Endothelial cell of umbilical vein (primary cell): Measurements from ENCODE around the gene MYH7. TPM values are rescaled to one million over a fixed set of nuclear protein-coding genes. Genes with fewer than 3 reads are reported as not detected.
A peak's percentile ranks its signal among the peaks of the same experiment; 100 is the strongest.

Experiments used
- BruUV-seq: library from RNA; stranded (reverse); fragments of 400-500 nt; replicated peaks from 2 replicates; lab custom pipeline; 2021; lab: Mats Ljungman, UMichigan
- CTCF ChIA-PET: fragments of 300-600, 350-600 bp; sonication (Branson Sonifier 250); formaldehyde crosslinking; loops from one replicate; lab custom pipeline; 2021; ENCODE audit warnings: antibody characterized with exemption, inconsistent platforms; lab: Charles Lee
- POLR2A ChIA-PET: fragments of 300-600, 350-600 bp; sonication (Branson Sonifier 250); formaldehyde crosslinking; loops from one replicate; lab custom pipeline; 2021; ENCODE audit warnings: antibody characterized with exemption, inconsistent platforms; lab: Charles Lee
- DNase-seq: peaks from one replicate; pipeline ENCODE4 v3.0.0-alpha.2; 2011; ENCODE audit warnings: low read depth, low spot score
- FAIRE-seq: peaks from 2 replicates; lab custom pipeline; 2011; peaks lifted over from hg19 to GRCh38; lab: Jason Lieb, UNC
- H2AFZ ChIP-seq: 2 replicates; pipeline ENCODE4 v1.6.0; 2012; ENCODE audit warnings: low read depth, low read length, control low read depth, inconsistent platforms
- H3K27ac ChIP-seq: 2 replicates; pipeline ENCODE4 v1.5.1; 2011; ENCODE audit warnings: low read depth, mild to moderate bottlenecking, control low read depth, low read length, moderate library complexity; ENCODE audit not compliant: insufficient read depth
- H3K27me3 ChIP-seq, 2 experiments: 2 replicates each; pipeline versions ENCODE4 v1.6.0 to v1.6.1; 2011; ENCODE audit warnings: low read length in 2 of 2, mixed read lengths in 1 of 2; ENCODE audit not compliant: control insufficient read depth in 2 of 2, insufficient read depth in 2 of 2
- H3K36me3 ChIP-seq, 2 experiments: 2 replicates in 1 of 2; 3 replicates in 1 of 2; pipeline ENCODE4 v1.5.1; 2011; ENCODE audit warnings: low read length in 2 of 2, mild to moderate bottlenecking in 1 of 2, moderate library complexity in 1 of 2; ENCODE audit not compliant: control insufficient read depth in 2 of 2, insufficient read depth in 2 of 2; ENCODE audit errors: extremely low read depth in 1 of 2
- H3K4me1 ChIP-seq: 3 replicates; pipeline ENCODE4 v1.5.1; 2011; ENCODE audit warnings: mild to moderate bottlenecking, low read length; ENCODE audit not compliant: control insufficient read depth, insufficient read depth; ENCODE audit errors: extremely low read depth
- H3K4me2 ChIP-seq: 2 replicates; pipeline ENCODE4 v1.6.1; 2011; ENCODE audit warnings: low read length, control low read depth, mixed read lengths; ENCODE audit not compliant: insufficient read depth
- H3K4me3 ChIP-seq, 3 experiments: fragments of 200-600 bp in 1 of 3; sonication (generic), shearing (Covaris generic) in 1 of 3; replicated peaks in 1 of 3; 2 replicates each; pipeline ENCODE4 v1.5.1; 2011 to 2016; ENCODE audit warnings: control low read depth in 3 of 3, low read length in 3 of 3, mild to moderate bottlenecking in 2 of 3, inconsistent platforms in 1 of 3, low read depth in 1 of 3, moderate library complexity in 1 of 3; ENCODE audit not compliant: insufficient read depth in 1 of 3
- H3K79me2 ChIP-seq: 2 replicates; pipeline ENCODE4 v1.6.0; 2012; ENCODE audit warnings: low read length, inconsistent platforms; ENCODE audit not compliant: control insufficient read depth, insufficient read depth
- H3K9ac ChIP-seq: replicated peaks from 2 replicates; pipeline ENCODE3; 2011; ENCODE audit warnings: low read length, control low read depth; ENCODE audit not compliant: insufficient read depth; ENCODE audit errors: extremely low read depth
- H3K9me1 ChIP-seq: replicated peaks from 3 replicates; pipeline ENCODE4 v1.6.0; 2011; ENCODE audit warnings: mild to moderate bottlenecking, low read length; ENCODE audit not compliant: control insufficient read depth, insufficient read depth; ENCODE audit errors: extremely low read depth
- H3K9me3 ChIP-seq: replicated peaks from 2 replicates; pipeline ENCODE4 v1.5.1; 2012; ENCODE audit warnings: low read length, inconsistent platforms; ENCODE audit not compliant: control insufficient read depth, insufficient read depth
- H4K20me1 ChIP-seq: replicated peaks from 2 replicates; pipeline ENCODE3; 2011; ENCODE audit warnings: mild to moderate bottlenecking, low read length; ENCODE audit not compliant: control insufficient read depth, insufficient read depth; ENCODE audit errors: extremely low read depth
- CTCF ChIP-seq, 2 donors: IDR thresholded peaks; 1 replicate in 1 of 2; 2 replicates in 1 of 2; pipeline ENCODE4 v1.5.1; 2011; ENCODE audit warnings: low read length in 2 of 2, mild to moderate bottlenecking in 2 of 2, moderate library complexity in 2 of 2, control low read depth in 1 of 2, inconsistent platforms in 1 of 2, low read depth in 1 of 2; ENCODE audit not compliant: insufficient read depth in 1 of 2; ENCODE audit errors: extremely low read depth in 1 of 2
- EZH2 ChIP-seq: IDR thresholded peaks from 2 replicates; pipeline ENCODE4 v1.6.1; 2012; ENCODE audit warnings: borderline replicate concordance, low read depth, mild to moderate bottlenecking, moderate library complexity, low read length, inconsistent platforms; ENCODE audit not compliant: severe bottlenecking
- FOS ChIP-seq: IDR thresholded peaks from 2 replicates; pipeline ENCODE4 v1.6.1; 2011; ENCODE audit warnings: mild to moderate bottlenecking, low read length, moderate library complexity, borderline replicate concordance; ENCODE audit not compliant: insufficient read depth
- GATA2 ChIP-seq: IDR thresholded peaks from 2 replicates; pipeline ENCODE4 v1.7.0; 2011; ENCODE audit warnings: low read depth, mild to moderate bottlenecking, moderate library complexity, mixed read lengths, low read length; ENCODE audit not compliant: insufficient read length, insufficient read depth
- JUN ChIP-seq: IDR thresholded peaks from 2 replicates; pipeline ENCODE4 v1.6.1; 2011; ENCODE audit warnings: borderline replicate concordance, low read depth; ENCODE audit not compliant: insufficient read length, insufficient read depth
- MAX ChIP-seq: IDR thresholded peaks from 2 replicates; pipeline ENCODE4 v1.6.1; 2011; ENCODE audit not compliant: insufficient read depth, insufficient read length
- MYC ChIP-seq: IDR thresholded peaks from one replicate; pipeline ENCODE4 v1.6.1; 2011; ENCODE audit warnings: mild to moderate bottlenecking, low read depth, low read length
- POLR2A ChIP-seq: IDR thresholded peaks from 2 replicates; pipeline ENCODE4 v1.6.1; 2012; ENCODE audit warnings: low read depth, mild to moderate bottlenecking, control low read depth, low read length
- POLR2AphosphoS5 ChIP-seq: IDR thresholded peaks from 2 replicates; pipeline ENCODE4 v1.6.1; 2012; ENCODE audit warnings: low read depth, mild to moderate bottlenecking, control low read depth, low read length, moderate library complexity; ENCODE audit not compliant: insufficient read depth
- dilution Hi-C: fragments of 300-500 bp; cut with MboI; formaldehyde crosslinking; loops from one replicate; pipeline ENCODE4 v1.15.0; 2019; ENCODE audit warnings: low sequenced_read_pairs; ENCODE audit not compliant: extremely low pct_ligation_motif_present
- intact Hi-C: fragments of 100-400 bp; cut with micrococcal nuclease; formaldehyde crosslinking; loops from one replicate; pipeline ENCODE4 v1.10.0; 2022
- polyA plus RNA-seq, 4 experiments: library from polyadenylated mRNA; depleted of rRNA in 3 of 4; stranded (reverse) in 3 of 4; unstranded in 1 of 4; fragments of >200 nt; gene quantifications; 2 replicates each; pipeline versions ENCODE4 v1.2.1 to v1.2.3, GENCODE V29; 2011 to 2012; ENCODE audit warnings: missing spikeins in 1 of 4
- total RNA-seq: library from RNA; stranded (reverse); gene quantifications from 2 replicates; pipeline ENCODE4 v1.2.3, GENCODE V29; 2021

The MYH7 gene
- total and polyA plus RNA-seq, 2 donors (not counting 3 experiments of a cell fraction or from before 2014, with no cell fraction given): not detected

GRCh38 chr14:23483236-23483854, 47.9 kb upstream of the MYH7 start:
- CTCF ChIA-PET: interaction anchor here (15.7 kb wide), 1 partner anchor 76 kb away, joined by 416 read pairs; the partner anchor contains the start of gene THTPA
- no peak for DNase-seq

More at GRCh38 chr14:23483236-23483854, 47.9 kb upstream of the MYH7 start:
- no peak for FAIRE-seq
- no peaks in the 10 kb centered on the region for H3K79me2 ChIP-seq
- H3K9me3 ChIP-seq: no peaks in the 10 kb centered on the region
- intact Hi-C loops: no loop called here
- H2AFZ ChIP-seq: no peak overlapping the region
- H3K27ac ChIP-seq: no peak overlapping the region
- H3K9ac ChIP-seq: no peak overlapping the region
- H3K27me3 ChIP-seq: no peaks in the 10 kb centered on the region
- H3K36me3 ChIP-seq: peaks cover 0 to 6% of the 10 kb centered on the region in 2 experiments
- no peaks in the 10 kb centered on the region for H3K4me1 ChIP-seq
- dilution Hi-C loops: no loop called here
- H3K9me1 ChIP-seq: no peaks in the 10 kb centered on the region
- BruUV-seq: no TSS peak
- TF ChIP-seq FOS: no peak
- TF ChIP-seq POLR2AphosphoS5: no peak
- TF ChIP-seq MYC: no peak
- peak; percentile 15 to 39 for TF ChIP-seq CTCF (IDR thresholded peaks at IDR 0.05; ENCODE audit: extremely low read depth in 1 of 2, insufficient read depth in 1 of 2, low read depth in 1 of 2, low read length in 2 of 2)
- no peak for TF ChIP-seq MAX
- TF ChIP-seq POLR2A: no peak
- TF ChIP-seq EZH2: no peak
- TF ChIP-seq GATA2: no peak
- TF ChIP-seq JUN: no peak
- POLR2A ChIA-PET: no interaction called here
- H3K4me3 ChIP-seq: no peak overlapping the region
- peaks cover 2% of the 10 kb centered on the region for H4K20me1 ChIP-seq
- no peak overlapping the region for H3K4me2 ChIP-seq
